Gastrocnemius medialis (tissue), 4 donors: ENCODE measurements around the gene ZWINT.

Experiments used
- CTCF ChIP-seq, 5 experiments: fragments of 450-650 bp in 3 of 5; fragments of 200-600 bp in 2 of 5; sonication (generic) in 2 of 5; IDR thresholded peaks in 4 of 5; conservative IDR thresholded peaks in 1 of 5; 1 replicate in 4 of 5; 2 replicates in 1 of 5; pipeline ENCODE4 v1.5.1; 2016 to 2019; ENCODE audit warnings: antibody characterized with exemption in 5 of 5, mild to moderate bottlenecking in 3 of 5, moderate library complexity in 3 of 5
- POLR2A ChIP-seq, 2 donors: fragments of 450-650 bp; IDR thresholded peaks; one replicate each; pipeline ENCODE4 v1.6.1; 2017; ENCODE audit warnings: antibody characterized with exemption in 2 of 2, mild to moderate bottlenecking in 2 of 2, moderate library complexity in 2 of 2

GRCh38 chr10:56348101-56348500, 13.0 kb downstream of the ZWINT start:
- TF ChIP-seq POLR2A (IDR thresholded peaks at IDR 0.05), result no peak
- TF ChIP-seq CTCF (IDR thresholded peaks at IDR 0.05 in 4 of 5, conservative IDR thresholded peaks at IDR 0.05 in 1 of 5), result no peak
